Ovary (tissue), 3 donors: ENCODE results near the gene WNT16.

Experiments
- CTCF ChIP-seq, 3 donors: fragments of 450-650 bp in 2 of 3; fragments of 200-600 bp in 1 of 3; IDR thresholded peaks; one replicate each; pipeline versions ENCODE4 v1.5.1 to v1.8.0; 2016 to 2022; ENCODE audit warnings: antibody characterized with exemption in 3 of 3, mild to moderate bottlenecking in 1 of 3
- POLR2A ChIP-seq: fragments of 450-650 bp; IDR thresholded peaks from one replicate; pipeline ENCODE4 v1.6.1; 2017; ENCODE audit warnings: antibody characterized with exemption, mild to moderate bottlenecking, moderate library complexity
- donor health status: DM: no; HTN: no; CAD: no.

DNA sequence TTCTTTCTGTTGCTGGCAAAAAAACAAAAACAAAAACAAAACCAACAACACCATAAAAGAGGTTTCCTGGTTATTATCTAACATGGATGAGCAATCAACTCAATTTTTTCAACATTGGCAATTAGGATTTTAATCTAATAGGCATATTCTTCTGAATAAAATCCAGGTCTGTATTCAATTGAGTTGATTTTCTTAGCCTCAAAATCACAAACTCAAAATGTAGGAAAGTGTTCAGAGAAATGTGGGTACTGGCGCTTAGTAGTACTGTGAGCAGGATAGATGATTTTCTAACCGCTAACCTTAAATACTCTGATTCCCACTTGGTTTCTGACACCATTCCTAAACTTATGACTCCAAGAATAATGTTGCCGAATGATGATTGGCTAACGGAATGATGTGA, 5.6 kb downstream of the WNT16 start:
- no peak for TF ChIP-seq POLR2A
- TF ChIP-seq CTCF (IDR thresholded peaks at IDR 0.05), result no peak
